GM10266 (cell line): Measurements from ENCODE around the gene PLG.
"Not testable (repeated sequence)": the region's sequence is repeated elsewhere in the genome, so short reads cannot be mapped to it uniquely, and the experiment has no call there.

Experiments
- DNase-seq: peaks from one replicate; pipeline ENCODE4 v3.0.0; 2012; ENCODE audit errors: extremely low spot score
- TF ChIP-seq, protein P1 (sequence below): IDR thresholded peaks from 2 replicates; pipeline ENCODE4 v1.5.1; 2012; ENCODE audit warnings: mild to moderate bottlenecking, low read depth; ENCODE audit not compliant: control insufficient read depth, insufficient read depth; ENCODE audit errors: missing control alignments

Gene PLG

DNA sequence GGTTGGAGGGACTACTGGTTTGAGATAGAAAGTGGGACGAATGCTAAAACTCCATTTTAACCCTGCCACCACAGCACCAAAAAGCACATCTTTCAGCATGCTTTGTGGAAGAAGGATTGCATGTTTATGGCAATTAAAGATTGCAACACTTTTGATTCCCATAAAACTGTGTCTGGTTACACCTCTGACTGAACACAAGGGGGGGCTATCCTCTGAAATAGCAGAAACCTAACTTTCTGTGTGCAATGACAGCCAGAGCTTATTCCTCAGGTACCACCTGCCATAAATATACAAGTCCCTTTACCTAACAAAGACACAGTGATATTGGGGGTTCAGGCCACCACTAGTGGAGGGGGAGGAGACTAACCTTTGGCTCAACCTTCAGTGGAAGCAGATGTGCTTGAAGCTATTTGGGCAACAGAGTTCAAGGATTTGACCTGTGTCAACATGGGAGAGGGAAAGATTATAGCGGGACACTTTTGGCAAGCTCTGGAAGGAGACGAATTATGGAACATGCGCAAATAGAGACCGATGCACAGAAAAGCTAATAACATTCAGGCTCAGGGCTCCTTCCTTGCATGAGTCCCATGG lies 9.6 kb upstream of the PLG start:
- TF ChIP-seq, protein P1, sequence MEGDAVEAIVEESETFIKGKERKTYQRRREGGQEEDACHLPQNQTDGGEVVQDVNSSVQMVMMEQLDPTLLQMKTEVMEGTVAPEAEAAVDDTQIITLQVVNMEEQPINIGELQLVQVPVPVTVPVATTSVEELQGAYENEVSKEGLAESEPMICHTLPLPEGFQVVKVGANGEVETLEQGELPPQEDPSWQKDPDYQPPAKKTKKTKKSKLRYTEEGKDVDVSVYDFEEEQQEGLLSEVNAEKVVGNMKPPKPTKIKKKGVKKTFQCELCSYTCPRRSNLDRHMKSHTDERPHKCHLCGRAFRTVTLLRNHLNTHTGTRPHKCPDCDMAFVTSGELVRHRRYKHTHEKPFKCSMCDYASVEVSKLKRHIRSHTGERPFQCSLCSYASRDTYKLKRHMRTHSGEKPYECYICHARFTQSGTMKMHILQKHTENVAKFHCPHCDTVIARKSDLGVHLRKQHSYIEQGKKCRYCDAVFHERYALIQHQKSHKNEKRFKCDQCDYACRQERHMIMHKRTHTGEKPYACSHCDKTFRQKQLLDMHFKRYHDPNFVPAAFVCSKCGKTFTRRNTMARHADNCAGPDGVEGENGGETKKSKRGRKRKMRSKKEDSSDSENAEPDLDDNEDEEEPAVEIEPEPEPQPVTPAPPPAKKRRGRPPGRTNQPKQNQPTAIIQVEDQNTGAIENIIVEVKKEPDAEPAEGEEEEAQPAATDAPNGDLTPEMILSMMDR, result no peak
- no peak for DNase-seq

DNA sequence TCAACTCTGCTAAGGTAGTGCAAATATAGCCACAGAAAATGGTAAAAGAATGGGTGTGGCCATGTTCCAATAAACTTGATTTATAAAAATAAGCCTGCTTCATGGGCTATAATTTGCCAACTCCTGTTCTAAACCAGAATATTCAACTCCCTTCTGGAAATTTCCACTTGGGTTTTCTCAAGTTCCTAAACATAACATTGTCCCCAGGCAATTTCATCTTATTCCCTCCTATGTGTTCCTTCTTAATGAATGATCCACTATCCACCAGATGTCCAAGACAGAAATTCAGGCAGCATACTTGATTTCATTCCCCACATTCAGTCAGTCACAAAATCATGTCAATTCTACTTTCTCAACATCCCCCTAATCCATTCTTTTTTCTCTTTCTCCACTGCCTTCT lies 7.0 kb upstream of the PLG start:
- not testable (repeated sequence) for DNase-seq

DNA sequence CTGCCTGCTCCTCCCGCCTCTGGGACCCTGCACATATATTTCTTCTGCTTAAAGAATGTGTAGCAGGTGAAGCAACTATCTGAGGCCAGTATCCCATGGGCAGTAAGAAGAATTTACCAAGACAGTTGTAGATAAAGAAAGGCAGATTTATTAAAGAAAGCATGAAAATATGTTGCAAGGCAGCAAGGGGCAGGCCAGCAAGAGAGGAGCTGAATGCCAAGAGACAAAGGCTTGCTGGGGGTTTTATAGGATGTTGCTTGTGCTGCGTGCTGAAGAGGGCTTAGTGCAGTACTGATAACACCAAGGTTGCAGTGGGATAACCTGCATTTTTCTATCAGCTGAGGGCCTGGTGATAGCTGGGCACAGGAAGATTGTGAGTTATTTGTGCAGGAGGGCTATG lies 6.4 kb upstream of the PLG start:
- DNase-seq, result not testable (repeated sequence)

DNA sequence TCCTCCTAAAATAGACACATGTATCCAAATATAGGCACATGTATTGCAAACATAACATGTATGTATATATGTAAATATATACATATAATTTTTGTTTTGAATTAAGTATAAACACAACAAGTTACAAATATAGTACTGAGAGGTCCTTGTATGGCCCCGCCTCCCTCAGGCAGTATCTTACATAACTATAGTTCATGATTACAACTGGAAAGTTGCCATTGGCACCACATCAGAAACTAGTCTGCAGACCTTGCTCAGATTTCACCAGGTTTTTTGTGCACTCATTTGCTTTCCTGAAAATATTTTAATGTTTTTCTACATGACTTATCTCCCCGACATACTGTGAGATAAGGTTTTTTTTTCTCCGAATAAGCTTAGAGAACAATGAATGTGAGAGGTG lies 5.2 kb upstream of the PLG start:
- DNase-seq, result not testable (repeated sequence)

DNA sequence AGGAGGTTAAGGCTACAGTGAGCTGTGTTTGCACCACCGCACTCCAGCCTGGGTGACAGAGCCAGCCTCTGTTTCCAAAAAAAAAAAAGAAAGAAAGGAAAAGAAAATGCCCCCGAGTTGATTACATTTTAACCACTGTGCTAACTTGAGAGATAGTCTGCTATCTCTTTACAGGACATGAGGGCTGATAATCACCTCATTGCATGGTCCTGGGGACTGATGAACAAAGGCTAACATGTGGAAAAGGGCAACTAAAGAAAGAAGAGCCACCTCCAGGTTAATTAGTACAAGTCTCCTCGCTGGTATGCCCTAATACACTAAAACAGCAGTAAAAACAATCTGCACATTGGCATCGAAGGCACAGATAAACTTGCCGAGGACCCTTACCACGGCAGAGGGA lies 4.2 kb upstream of the PLG start:
- TF ChIP-seq, protein P1, result no peak

DNA sequence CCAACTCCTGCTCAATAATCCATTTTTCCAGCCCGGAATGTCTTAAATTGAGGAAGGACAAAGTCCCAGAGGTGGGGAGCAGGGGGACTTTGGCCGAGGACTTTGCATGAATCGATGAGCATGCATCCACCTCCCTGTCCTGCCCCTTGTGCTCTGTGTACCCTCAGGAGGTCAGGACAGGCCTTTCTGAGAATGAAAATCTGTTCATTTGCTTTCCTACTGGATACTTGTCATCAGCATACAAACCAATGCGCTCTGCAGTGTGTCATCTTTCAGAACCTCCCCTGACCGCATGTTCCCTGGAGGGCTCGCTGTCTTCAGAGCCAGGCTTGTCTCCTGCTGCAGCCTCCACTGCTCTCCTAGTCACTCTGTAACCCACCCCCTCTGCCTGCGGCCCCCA lies 2.6 kb downstream of the PLG start:
- not testable (repeated sequence) for DNase-seq

More for the DNA sequence above, 4.2 kb upstream of the PLG start:
- DNase-seq, result no peak

DNA sequence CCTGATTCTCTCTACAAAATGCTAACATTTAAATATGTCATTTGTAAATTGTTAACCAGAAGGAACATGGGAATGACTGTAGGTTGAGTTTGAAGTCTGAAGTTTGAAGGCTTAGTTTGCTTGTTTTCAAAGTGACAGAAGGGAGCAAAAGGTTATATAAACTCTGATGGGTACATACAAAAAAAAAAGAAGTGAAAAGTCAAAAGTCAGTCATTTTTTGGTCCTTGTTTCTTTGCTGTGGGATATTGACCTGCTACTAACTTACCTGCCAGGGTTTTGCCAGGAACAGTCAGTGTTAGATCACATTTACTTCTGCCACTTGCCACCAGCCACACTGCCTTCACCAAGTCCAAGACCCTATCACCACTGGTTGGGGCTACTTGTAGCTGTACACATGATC lies 6.9 kb downstream of the PLG start:
- not testable (repeated sequence) for DNase-seq

DNA sequence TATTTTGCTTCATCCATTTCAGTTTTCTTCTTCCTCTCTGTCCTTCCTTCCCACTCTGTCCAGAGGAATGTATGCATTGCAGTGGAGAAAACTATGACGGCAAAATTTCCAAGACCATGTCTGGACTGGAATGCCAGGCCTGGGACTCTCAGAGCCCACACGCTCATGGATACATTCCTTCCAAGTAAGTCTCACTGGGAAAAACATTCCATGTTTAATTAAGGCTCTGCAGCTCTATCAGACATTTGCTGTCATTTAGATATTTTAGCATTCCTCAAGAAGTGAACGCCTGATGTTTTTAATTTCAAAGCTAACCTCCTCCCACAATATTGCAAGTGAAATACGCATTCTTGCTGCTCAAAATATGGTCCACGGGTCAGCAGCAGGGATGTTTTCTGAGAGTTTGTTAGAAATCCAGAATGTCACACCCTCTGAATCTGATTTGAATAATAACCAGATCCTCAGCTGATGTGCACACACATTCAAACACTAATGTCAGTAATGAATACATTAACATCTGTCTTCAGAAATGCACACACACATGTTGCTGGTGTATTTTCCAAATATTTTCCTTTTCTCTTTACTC lies 12.8 kb downstream of the PLG start:
- TF ChIP-seq, protein P1, result no peak
- no peak for DNase-seq

DNA sequence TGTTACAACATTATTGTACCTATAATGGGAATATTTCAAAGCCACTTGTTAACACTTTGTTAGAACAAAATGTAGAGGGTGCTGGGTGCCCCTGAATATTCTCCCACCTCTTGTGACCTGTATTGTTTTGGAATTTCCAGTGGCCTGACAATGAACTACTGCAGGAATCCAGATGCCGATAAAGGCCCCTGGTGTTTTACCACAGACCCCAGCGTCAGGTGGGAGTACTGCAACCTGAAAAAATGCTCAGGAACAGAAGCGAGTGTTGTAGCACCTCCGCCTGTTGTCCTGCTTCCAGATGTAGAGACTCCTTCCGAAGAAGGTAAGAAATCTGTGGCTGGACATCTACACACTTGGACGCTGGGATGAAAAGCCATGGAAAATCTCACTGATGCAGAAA lies 28.9 kb downstream of the PLG start:
- no peak for DNase-seq
- TF ChIP-seq, protein P1, result no peak

DNA sequence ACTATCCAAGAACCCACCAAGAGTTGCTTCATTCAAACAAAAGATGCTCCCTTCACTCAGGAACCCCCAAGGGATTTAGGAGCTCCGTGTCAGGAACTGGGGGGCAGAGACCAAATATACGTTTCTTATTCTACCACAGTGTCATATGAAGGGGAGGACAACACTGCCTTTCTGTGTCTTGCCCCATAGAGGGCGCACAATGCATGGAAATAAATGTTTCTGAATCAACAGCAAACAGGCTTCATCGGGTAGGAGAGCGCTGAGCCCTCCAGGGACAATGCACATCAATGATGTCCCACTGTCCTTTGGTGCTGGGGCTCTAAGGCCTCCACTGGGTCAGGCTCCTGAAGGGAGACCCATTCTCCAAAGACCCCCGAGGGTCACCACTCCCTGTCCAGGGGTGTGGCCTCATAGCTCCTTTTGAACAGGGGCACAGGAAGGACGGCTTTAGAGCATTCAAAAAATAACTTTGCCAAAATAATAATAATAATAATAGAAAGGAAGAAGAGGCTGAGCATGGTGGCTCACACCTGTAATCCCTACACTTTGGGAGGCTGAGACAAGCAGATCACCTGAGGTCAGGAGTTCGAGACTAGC lies 31.1 kb downstream of the PLG start:
- peak; percentile 51 for DNase-seq
- TF ChIP-seq, protein P1, result peak; percentile 74
